ENCODE data around the gene EEFSEC. TPM values are rescaled to one million over a fixed set of nuclear protein-coding genes. Genes with fewer than 3 reads are reported as not detected.

Gene EEFSEC
- total and polyA plus RNA-seq, 2 of the 8 experiments (the other 6 are each of a cell fraction or from before 2014, with no cell fraction given): 13.1 to 19.8 TPM

DNA sequence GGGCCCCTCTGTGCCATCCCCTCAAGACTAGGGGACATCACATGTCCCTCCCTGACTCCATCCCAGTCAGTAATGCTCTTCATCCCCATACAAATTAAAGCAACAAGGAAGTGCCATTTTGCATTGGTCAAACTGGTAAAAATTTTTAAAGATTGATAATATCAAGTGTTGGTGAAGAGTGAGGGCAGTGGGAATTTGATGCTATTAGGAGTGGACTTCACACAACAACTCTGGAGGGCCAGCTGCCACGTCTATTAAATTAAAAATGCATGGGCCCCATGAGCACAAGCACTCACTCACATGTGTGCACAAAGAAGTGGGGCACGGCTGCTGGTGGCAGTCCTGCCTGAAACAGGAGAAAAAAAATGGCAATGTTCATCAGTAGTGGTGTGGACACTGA lies 265.6 kb downstream of the EEFSEC start (continued):
- TF ChIP-seq, protein P1, sequence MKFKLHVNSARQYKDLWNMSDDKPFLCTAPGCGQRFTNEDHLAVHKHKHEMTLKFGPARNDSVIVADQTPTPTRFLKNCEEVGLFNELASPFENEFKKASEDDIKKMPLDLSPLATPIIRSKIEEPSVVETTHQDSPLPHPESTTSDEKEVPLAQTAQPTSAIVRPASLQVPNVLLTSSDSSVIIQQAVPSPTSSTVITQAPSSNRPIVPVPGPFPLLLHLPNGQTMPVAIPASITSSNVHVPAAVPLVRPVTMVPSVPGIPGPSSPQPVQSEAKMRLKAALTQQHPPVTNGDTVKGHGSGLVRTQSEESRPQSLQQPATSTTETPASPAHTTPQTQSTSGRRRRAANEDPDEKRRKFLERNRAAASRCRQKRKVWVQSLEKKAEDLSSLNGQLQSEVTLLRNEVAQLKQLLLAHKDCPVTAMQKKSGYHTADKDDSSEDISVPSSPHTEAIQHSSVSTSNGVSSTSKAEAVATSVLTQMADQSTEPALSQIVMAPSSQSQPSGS (IDR thresholded peaks at IDR 0.05; ENCODE audit: low read length): no peak
- TF ChIP-seq, protein P2, sequence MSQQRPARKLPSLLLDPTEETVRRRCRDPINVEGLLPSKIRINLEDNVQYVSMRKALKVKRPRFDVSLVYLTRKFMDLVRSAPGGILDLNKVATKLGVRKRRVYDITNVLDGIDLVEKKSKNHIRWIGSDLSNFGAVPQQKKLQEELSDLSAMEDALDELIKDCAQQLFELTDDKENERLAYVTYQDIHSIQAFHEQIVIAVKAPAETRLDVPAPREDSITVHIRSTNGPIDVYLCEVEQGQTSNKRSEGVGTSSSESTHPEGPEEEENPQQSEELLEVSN (IDR thresholded peaks at IDR 0.05): no peak
- TF ChIP-seq TAF1 (IDR thresholded peaks at IDR 0.05; ENCODE audit: low read depth, low read length) (no peak), HDAC6 (IDR thresholded peaks at IDR 0.05; ENCODE audit: low read depth, low read length) (no peak), ASH2L (IDR thresholded peaks at IDR 0.05; ENCODE audit: low read length) (no peak)
